Measurements from ENCODE around the gene PCDH18.

DNA sequence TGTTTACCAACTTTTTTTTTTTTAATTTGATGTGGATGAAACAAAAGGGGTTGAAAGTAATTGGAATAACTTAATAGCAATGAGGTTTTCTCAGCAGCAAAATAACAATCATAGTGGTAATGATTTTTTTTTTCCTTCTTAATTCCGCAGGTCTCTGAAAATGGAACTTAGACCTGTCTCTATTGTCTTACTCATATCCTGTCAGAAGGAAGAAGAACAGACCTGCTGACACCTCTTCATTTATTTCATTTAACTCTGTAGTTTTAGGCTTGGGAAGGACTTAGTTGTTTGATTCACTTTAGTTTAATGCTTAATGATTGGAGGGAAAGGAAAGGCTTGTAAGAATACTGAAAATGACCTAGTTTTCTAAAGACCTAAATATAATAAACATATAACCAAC is 9.0 kb downstream of the PCDH18 start:
- TF ChIP-seq, protein P1, sequence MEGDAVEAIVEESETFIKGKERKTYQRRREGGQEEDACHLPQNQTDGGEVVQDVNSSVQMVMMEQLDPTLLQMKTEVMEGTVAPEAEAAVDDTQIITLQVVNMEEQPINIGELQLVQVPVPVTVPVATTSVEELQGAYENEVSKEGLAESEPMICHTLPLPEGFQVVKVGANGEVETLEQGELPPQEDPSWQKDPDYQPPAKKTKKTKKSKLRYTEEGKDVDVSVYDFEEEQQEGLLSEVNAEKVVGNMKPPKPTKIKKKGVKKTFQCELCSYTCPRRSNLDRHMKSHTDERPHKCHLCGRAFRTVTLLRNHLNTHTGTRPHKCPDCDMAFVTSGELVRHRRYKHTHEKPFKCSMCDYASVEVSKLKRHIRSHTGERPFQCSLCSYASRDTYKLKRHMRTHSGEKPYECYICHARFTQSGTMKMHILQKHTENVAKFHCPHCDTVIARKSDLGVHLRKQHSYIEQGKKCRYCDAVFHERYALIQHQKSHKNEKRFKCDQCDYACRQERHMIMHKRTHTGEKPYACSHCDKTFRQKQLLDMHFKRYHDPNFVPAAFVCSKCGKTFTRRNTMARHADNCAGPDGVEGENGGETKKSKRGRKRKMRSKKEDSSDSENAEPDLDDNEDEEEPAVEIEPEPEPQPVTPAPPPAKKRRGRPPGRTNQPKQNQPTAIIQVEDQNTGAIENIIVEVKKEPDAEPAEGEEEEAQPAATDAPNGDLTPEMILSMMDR (IDR thresholded peaks at IDR 0.05): no peak
- no peak for TF ChIP-seq POLR2A (IDR thresholded peaks at IDR 0.05)
